Urinary bladder (tissue), 4 donors: ENCODE data around the gene LRRC8B. TPM values are rescaled to one million over a fixed set of nuclear protein-coding genes. Genes with fewer than 3 reads are reported as not detected.
A peak's percentile ranks its signal among the peaks of the same experiment; 100 is the strongest.
"Not testable (repeated sequence)": the region's sequence is repeated elsewhere in the genome, so short reads cannot be mapped to it uniquely, and the experiment has no call there.

Source experiments
- DNase-seq: peaks from one replicate; pipeline ENCODE4 v3.0.0-alpha.2; 2015; ENCODE audit errors: extremely low spot score
- H3K27ac ChIP-seq: one replicate; pipeline ENCODE4 v1.5.1; 2013; ENCODE audit warnings: low read depth, mild to moderate bottlenecking, moderate library complexity
- H3K36me3 ChIP-seq: one replicate; pipeline ENCODE4 v1.6.1; 2013; ENCODE audit warnings: mild to moderate bottlenecking, moderate library complexity; ENCODE audit not compliant: insufficient read depth
- H3K4me1 ChIP-seq: one replicate; pipeline ENCODE4 v1.6.1; 2013; ENCODE audit warnings: mild to moderate bottlenecking, moderate library complexity; ENCODE audit not compliant: insufficient read depth
- H3K4me3 ChIP-seq: one replicate; pipeline ENCODE4 v1.5.1; 2013; ENCODE audit warnings: low read depth, low read length
- WGBS: extraction: QIAGEN DNeasy Blood & Tissue Kit; methylation state at CpG from one replicate; pipeline ENCODE4 v1.1.7; 2013; 5-methylcytosine and 5-hydroxymethylcytosine counted together
- polyA plus RNA-seq: library from polyadenylated mRNA; stranded (reverse); fragments of 200-250 nt; gene quantifications from one replicate; pipeline ENCODE4 v1.2.3, GENCODE V29; 2013
- total RNA-seq: library from RNA; depleted of rRNA; stranded (reverse); fragments of >200 nt; gene quantifications from one replicate; pipeline ENCODE4 v1.2.3, GENCODE V29; 2014
- donor health status: healthy with polysubstance abuse.
- donor health status: healthy.

The LRRC8B gene
- total and polyA plus RNA-seq, 2 donors, result 1.8 to 7.0 TPM

- H3K4me3 ChIP-seq, DNase-seq, H3K27ac ChIP-seq, H3K36me3 ChIP-seq, H3K4me1 ChIP-seq: not testable (repeated sequence)
- 94% methylated on average over 3 of the region's 5 CpGs for WGBS
Measured at GRCh38 chr1:89510061-89510460, 14.6 kb upstream of the LRRC8B start.

GRCh38 chr1:89512996-89513720 is 11.5 kb upstream of the LRRC8B start:
- no peak for DNase-seq
- Histone ChIP-seq H3K36me3 (no peaks in the 10 kb centered on the region), H3K4me3 (no peak overlapping the region), H3K27ac (no peak overlapping the region), H3K4me1 (no peaks in the 10 kb centered on the region)
- 74% methylated on average over 1 of the region's 1 CpG for WGBS

- WGBS, result 70% methylated on average over 4 of the region's 4 CpGs
- no peak overlapping the region for H3K27ac ChIP-seq
- H3K4me1 ChIP-seq, result no peaks in the 10 kb centered on the region
- DNase-seq, result no peak
- no peaks in the 10 kb centered on the region for H3K36me3 ChIP-seq
- no peak overlapping the region for H3K4me3 ChIP-seq
Measured at GRCh38 chr1:89516055-89516454, 8.6 kb upstream of the LRRC8B start.

GRCh38 chr1:89518221-89518631 is 6.4 kb upstream of the LRRC8B start:
- WGBS, result 41% methylated on average over 3 of the region's 3 CpGs
- H3K4me1 ChIP-seq, result no peaks in the 10 kb centered on the region
- no peak overlapping the region for H3K4me3 ChIP-seq
- H3K27ac ChIP-seq, result no peak overlapping the region
- no peak for DNase-seq
- no peaks in the 10 kb centered on the region for H3K36me3 ChIP-seq

- DNase-seq, result no peak
- Histone ChIP-seq H3K27ac (no peak overlapping the region), H3K36me3 (no peaks in the 10 kb centered on the region), H3K4me3 (no peak overlapping the region), H3K4me1 (no peaks in the 10 kb centered on the region)
- 96% methylated on average over 1 of the region's 1 CpG for WGBS
Measured at GRCh38 chr1:89519779-89520358, 4.8 kb upstream of the LRRC8B start.

GRCh38 chr1:89521977-89522376 is 2.7 kb upstream of the LRRC8B start:
- H3K4me3 ChIP-seq, H3K36me3 ChIP-seq, H3K4me1 ChIP-seq, DNase-seq, H3K27ac ChIP-seq: not testable (repeated sequence)
- 95% methylated on average over 6 of the region's 6 CpGs for WGBS

- Histone ChIP-seq H3K27ac (no peak overlapping the region), H3K4me3 (peak overlapping the region; percentile 86), H3K36me3 (no peaks in the 10 kb centered on the region), H3K4me1 (no peaks in the 10 kb centered on the region)
- no peak for DNase-seq
- WGBS, result 16% methylated on average over 21 of the region's 21 CpGs
Measured at GRCh38 chr1:89523572-89524368, 859 bp upstream of the LRRC8B start.

- no peak for DNase-seq
- 3% methylated on average over 35 of the region's 35 CpGs for WGBS
Measured at GRCh38 chr1:89525169-89525855, 683 bp downstream of the LRRC8B start.

GRCh38 chr1:89527256-89527655 is 2.6 kb downstream of the LRRC8B start:
- Histone ChIP-seq H3K36me3 (no peaks in the 10 kb centered on the region), H3K27ac (no peak overlapping the region), H3K4me1 (no peaks in the 10 kb centered on the region), H3K4me3 (no peak overlapping the region)
- 90% methylated on average over 1 of the region's 1 CpG for WGBS
- DNase-seq, result no peak

More at GRCh38 chr1:89525169-89525855, 683 bp downstream of the LRRC8B start:
- no peak overlapping the region for H3K27ac ChIP-seq
- no peaks in the 10 kb centered on the region for H3K4me1 ChIP-seq
- peak overlapping the region; percentile 86 for H3K4me3 ChIP-seq
- no peaks in the 10 kb centered on the region for H3K36me3 ChIP-seq

- no peaks in the 10 kb centered on the region for H3K4me1 ChIP-seq
- 71% methylated on average over 2 of the region's 2 CpGs for WGBS
- H3K27ac ChIP-seq, result no peak overlapping the region
- no peak overlapping the region for H3K4me3 ChIP-seq
- no peaks in the 10 kb centered on the region for H3K36me3 ChIP-seq
- DNase-seq, result no peak
Measured at GRCh38 chr1:89527750-89528381, 3.2 kb downstream of the LRRC8B start.

GRCh38 chr1:89528382-89528780 is 3.8 kb downstream of the LRRC8B start:
- H3K27ac ChIP-seq, result no peak overlapping the region
- H3K36me3 ChIP-seq, result no peaks in the 10 kb centered on the region
- DNase-seq, result no peak
- no peak overlapping the region for H3K4me3 ChIP-seq
- H3K4me1 ChIP-seq, result no peaks in the 10 kb centered on the region

GRCh38 chr1:89529196-89529595 is 4.6 kb downstream of the LRRC8B start:
- no peak for DNase-seq
- Histone ChIP-seq H3K4me3 (no peak overlapping the region), H3K36me3 (no peaks in the 10 kb centered on the region), H3K27ac (no peak overlapping the region), H3K4me1 (no peaks in the 10 kb centered on the region)
- WGBS, result 79% methylated on average over 2 of the region's 2 CpGs

- Histone ChIP-seq H3K4me1 (no peaks in the 10 kb centered on the region), H3K36me3 (no peaks in the 10 kb centered on the region), H3K27ac (no peak overlapping the region), H3K4me3 (no peak overlapping the region)
- WGBS, result 74% methylated on average over 8 of the region's 8 CpGs
- no peak for DNase-seq
Measured at GRCh38 chr1:89530444-89531089, 5.9 kb downstream of the LRRC8B start.
